Endodermal cell (in vitro differentiated cells): ENCODE results near the gene ZBTB20. TPM values are rescaled to one million over a fixed set of nuclear protein-coding genes. Genes with fewer than 3 reads are reported as not detected.

Experiments used
- DNase-seq: peaks from one replicate; pipeline ENCODE4 v3.0.0-alpha.2; 2017
- H3K27ac ChIP-seq: 2 replicates; pipeline ENCODE4 v1.5.1; 2013; ENCODE audit warnings: mild to moderate bottlenecking, low read depth, low read length, moderate library complexity
- H3K27me3 ChIP-seq: 2 replicates; pipeline ENCODE4 v1.6.1; 2013; ENCODE audit warnings: mild to moderate bottlenecking, low read length, moderate library complexity; ENCODE audit not compliant: insufficient read depth, control insufficient read depth, poor library complexity, severe bottlenecking
- H3K36me3 ChIP-seq: 2 replicates; pipeline ENCODE4 v1.7.0; 2013; ENCODE audit warnings: mild to moderate bottlenecking, low read length, moderate library complexity; ENCODE audit not compliant: control insufficient read depth, insufficient read depth
- H3K4me1 ChIP-seq: one replicate; pipeline ENCODE4 v1.7.0; 2013; ENCODE audit warnings: low read length; ENCODE audit not compliant: control insufficient read depth, insufficient read depth
- H3K4me3 ChIP-seq: 2 replicates; pipeline ENCODE4 v1.5.1; 2013; ENCODE audit warnings: mild to moderate bottlenecking, low read length, moderate library complexity
- H3K9ac ChIP-seq: 2 replicates; pipeline ENCODE4 v1.6.1; 2013; ENCODE audit warnings: mild to moderate bottlenecking, low read length, moderate library complexity; ENCODE audit not compliant: poor library complexity, severe bottlenecking; ENCODE audit errors: extremely low read depth
- H3K9me3 ChIP-seq: 2 replicates; pipeline ENCODE4 v1.6.1; 2013; ENCODE audit warnings: mild to moderate bottlenecking, low read length, moderate library complexity; ENCODE audit not compliant: control insufficient read depth
- H3K27ac Mint-ChIP-seq: 2 replicates; pipeline ENCODE4 v1.8.0; 2020; ENCODE audit warnings: mixed read lengths
- H3K27me3 Mint-ChIP-seq: 2 replicates; pipeline ENCODE4 v1.8.0; 2021; ENCODE audit warnings: mild to moderate bottlenecking, mixed read lengths; ENCODE audit not compliant: insufficient read depth
- H3K36me3 Mint-ChIP-seq: 2 replicates; pipeline ENCODE4 v1.8.0; 2020; ENCODE audit warnings: low read depth, mixed read lengths
- H3K4me1 Mint-ChIP-seq: 2 replicates; pipeline ENCODE4 v1.8.0; 2020; ENCODE audit warnings: mixed read lengths
- H3K4me3 Mint-ChIP-seq: 2 replicates; pipeline ENCODE4 v1.8.0; 2020; ENCODE audit warnings: mild to moderate bottlenecking, moderate library complexity, mixed read lengths
- H3K9me3 Mint-ChIP-seq: 2 replicates; pipeline ENCODE4 v1.8.0; 2020; ENCODE audit warnings: mild to moderate bottlenecking, mixed read lengths
- WGBS, 2 experiments: methylation state at CpG; one replicate each; pipeline versions ENCODE4 v1.1.5 to v1.1.7; 2013; ENCODE audit warnings: missing lambda C conversion rate in 2 of 2, mixed read lengths in 1 of 2; ENCODE audit not compliant: insufficient coverage in 1 of 2, insufficient read length in 1 of 2; 5-methylcytosine and 5-hydroxymethylcytosine counted together
- total RNA-seq, 2 donors: library from RNA; stranded (reverse); fragmentation: NEBNext Ultra II Directional in 1 of 2; extraction: Animal tissue kit (Norgen Biotek cat#: 25700) in 1 of 2; gene quantifications; 2 replicates in 1 of 2; 3 replicates in 1 of 2; pipeline ENCODE4 v1.2.1, GENCODE V29; 2021
- TF ChIP-seq, protein P1 (sequence below): fragments of 200-600 bp; sonication (generic); conservative IDR thresholded peaks from 2 replicates; pipeline ENCODE4 v1.5.0; 2021; ENCODE audit warnings: antibody characterized with exemption, mild to moderate bottlenecking

Gene ZBTB20
- total RNA-seq, 2 donors from 2014 or later, result 1.6 to 2.9 TPM

DNA sequence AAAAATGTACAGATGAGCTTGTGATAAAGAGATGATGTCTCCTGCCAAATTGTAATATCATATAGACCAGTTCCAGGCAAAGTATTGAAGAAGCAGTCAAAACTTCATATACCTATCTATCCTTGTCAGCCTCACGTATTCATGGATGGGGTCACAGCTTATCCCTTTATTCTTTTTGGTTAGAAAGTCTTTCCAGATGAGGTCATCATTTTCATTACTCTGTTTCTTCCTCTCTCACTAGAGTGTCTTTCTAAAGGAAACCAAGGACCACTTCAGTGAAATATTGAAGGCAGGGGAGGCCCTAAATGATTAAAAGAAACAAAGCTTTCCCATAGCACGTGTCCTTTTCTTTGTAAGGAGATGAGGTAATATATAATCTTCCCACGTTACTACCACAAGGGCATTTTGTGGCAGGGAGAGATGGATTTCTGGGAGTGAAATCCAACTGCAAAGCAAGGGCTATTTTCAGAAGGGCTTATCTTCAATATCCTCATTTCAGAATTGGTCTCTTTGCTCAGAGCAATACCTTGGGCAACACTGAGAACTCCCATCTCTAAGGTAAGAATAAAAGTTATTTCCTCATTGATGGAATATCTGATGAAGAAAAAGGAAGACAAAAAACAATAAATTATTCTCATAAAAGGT, 593.0 kb downstream of the ZBTB20 start:
- peaks cover 4% of the 10 kb centered on the region for H3K4me1 Mint-ChIP-seq
- DNase-seq, result no peak
- Histone ChIP-seq H3K27me3 (no peaks in the 10 kb centered on the region), H3K27ac (no peak overlapping the region), H3K4me3 (no peak overlapping the region), H3K36me3 (no peaks in the 10 kb centered on the region), H3K4me1 (no peaks in the 10 kb centered on the region), H3K9ac (no peak overlapping the region), H3K9me3 (no peaks in the 10 kb centered on the region)
- H3K27me3 Mint-ChIP-seq, result no peaks in the 10 kb centered on the region
- 82 to 93% methylated on average over 2 to 3 of the region's 3 CpGs for WGBS, 2 experiments
- no peaks in the 10 kb centered on the region for H3K9me3 Mint-ChIP-seq
- TF ChIP-seq, protein P1, sequence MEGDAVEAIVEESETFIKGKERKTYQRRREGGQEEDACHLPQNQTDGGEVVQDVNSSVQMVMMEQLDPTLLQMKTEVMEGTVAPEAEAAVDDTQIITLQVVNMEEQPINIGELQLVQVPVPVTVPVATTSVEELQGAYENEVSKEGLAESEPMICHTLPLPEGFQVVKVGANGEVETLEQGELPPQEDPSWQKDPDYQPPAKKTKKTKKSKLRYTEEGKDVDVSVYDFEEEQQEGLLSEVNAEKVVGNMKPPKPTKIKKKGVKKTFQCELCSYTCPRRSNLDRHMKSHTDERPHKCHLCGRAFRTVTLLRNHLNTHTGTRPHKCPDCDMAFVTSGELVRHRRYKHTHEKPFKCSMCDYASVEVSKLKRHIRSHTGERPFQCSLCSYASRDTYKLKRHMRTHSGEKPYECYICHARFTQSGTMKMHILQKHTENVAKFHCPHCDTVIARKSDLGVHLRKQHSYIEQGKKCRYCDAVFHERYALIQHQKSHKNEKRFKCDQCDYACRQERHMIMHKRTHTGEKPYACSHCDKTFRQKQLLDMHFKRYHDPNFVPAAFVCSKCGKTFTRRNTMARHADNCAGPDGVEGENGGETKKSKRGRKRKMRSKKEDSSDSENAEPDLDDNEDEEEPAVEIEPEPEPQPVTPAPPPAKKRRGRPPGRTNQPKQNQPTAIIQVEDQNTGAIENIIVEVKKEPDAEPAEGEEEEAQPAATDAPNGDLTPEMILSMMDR, result no peak
- H3K27ac Mint-ChIP-seq, result no peak overlapping the region
- H3K36me3 Mint-ChIP-seq, result no peaks in the 10 kb centered on the region
- H3K4me3 Mint-ChIP-seq, result no peak overlapping the region

GRCh38 chr3:114552527-114552812, 594.6 kb downstream of the ZBTB20 start:
- Histone ChIP-seq H3K4me3 (no peak overlapping the region), H3K36me3 (no peaks in the 10 kb centered on the region), H3K27me3 (no peaks in the 10 kb centered on the region), H3K27ac (no peak overlapping the region), H3K9me3 (no peaks in the 10 kb centered on the region), H3K9ac (no peak overlapping the region), H3K4me1 (no peaks in the 10 kb centered on the region)
- no peaks in the 10 kb centered on the region for H3K27me3 Mint-ChIP-seq
- TF ChIP-seq, protein P1, result no peak
- H3K4me3 Mint-ChIP-seq, result no peak overlapping the region
- no peak for DNase-seq
- WGBS, 2 experiments, result 94% methylated on average over 1 of the region's 1 CpG; no CpG with 5 or more reads in 1 of the 2 experiments
- H3K27ac Mint-ChIP-seq, result no peak overlapping the region
- peaks cover 4% of the 10 kb centered on the region for H3K4me1 Mint-ChIP-seq
- no peaks in the 10 kb centered on the region for H3K9me3 Mint-ChIP-seq
- H3K36me3 Mint-ChIP-seq, result no peaks in the 10 kb centered on the region

- no peaks in the 10 kb centered on the region for H3K9me3 Mint-ChIP-seq
- Histone ChIP-seq H3K4me1 (no peaks in the 10 kb centered on the region), H3K27me3 (no peaks in the 10 kb centered on the region), H3K36me3 (no peaks in the 10 kb centered on the region), H3K9ac (no peak overlapping the region), H3K27ac (no peak overlapping the region), H3K9me3 (no peaks in the 10 kb centered on the region), H3K4me3 (no peak overlapping the region)
- H3K27ac Mint-ChIP-seq, result no peak overlapping the region
- peaks cover 4% of the 10 kb centered on the region for H3K4me1 Mint-ChIP-seq
- 87 to 98% methylated on average over 3 to 4 of the region's 4 CpGs for WGBS, 2 experiments
- no peak overlapping the region for H3K4me3 Mint-ChIP-seq
- DNase-seq, result no peak
- H3K36me3 Mint-ChIP-seq, result no peaks in the 10 kb centered on the region
- TF ChIP-seq, protein P1, result no peak
- no peaks in the 10 kb centered on the region for H3K27me3 Mint-ChIP-seq
Measured at GRCh38 chr3:114551770-114552526, 595.1 kb downstream of the ZBTB20 start.
